ENCODE data around the gene CD300LF.

- TF ChIP-seq ZFX (IDR thresholded peaks at IDR 0.05; ENCODE audit: borderline replicate concordance), result no peak
- no peak for TF ChIP-seq CTCF (IDR thresholded peaks at IDR 0.05)
Observed at GRCh38 chr17:74730491-74731346, 18.0 kb upstream of the CD300LF start.

All from 22Rv1 (cell line).